Measurements from ENCODE around the gene CROT. TPM values are rescaled to one million over a fixed set of nuclear protein-coding genes. Genes with fewer than 3 reads are reported as not detected.

The CROT gene
- total RNA-seq, 1 donor from 2014 or later = 7.1 TPM

Other genes with a start within 250 kb of the CROT start
- 95.7 and 102 TPM in 2 replicates for gene DMTF1, start 193.2 kb upstream of the CROT start, total RNA-seq
- gene TMEM243, start 125.9 kb upstream of the CROT start, total RNA-seq = 46.1 and 48.0 TPM in 2 replicates
- gene ABCB4, start 130.0 kb downstream of the CROT start, total RNA-seq = not detected in 2 replicates

Data from activated CD4-positive, alpha-beta T cell treated with anti-CD3 and anti-CD28 coated beads, Interleukin-2, amount 10 ng/mL, durations not matched to agents 24 days and 14 days (primary cell).